Activated CD4-positive, alpha-beta memory T cell treated with anti-CD3 and anti-CD28 coated beads, Interleukin-2, amount 10 ng/mL, durations not matched to agents 7 days and 5 days (primary cell): Measurements from ENCODE around the gene CPSF3. TPM values are rescaled to one million over a fixed set of nuclear protein-coding genes. Genes with fewer than 3 reads are reported as not detected.
"Not testable (repeated sequence)": the region's sequence is repeated elsewhere in the genome, so short reads cannot be mapped to it uniquely, and the experiment has no call there.

Source experiments
- CTCF ChIA-PET: fragments of 350-600 bp; sonication (Branson Sonifier 250); formaldehyde crosslinking; loops from one replicate; lab custom pipeline; 2021; ENCODE audit warnings: antibody characterized with exemption, inconsistent platforms; lab: Charles Lee
- POLR2A ChIA-PET: fragments of 350-600 bp; sonication (Branson Sonifier 250); formaldehyde crosslinking; loops from one replicate; lab custom pipeline; 2021; ENCODE audit warnings: antibody characterized with exemption; lab: Charles Lee
- DNase-seq: peaks from one replicate; pipeline ENCODE4 v3.0.0-alpha.2; 2020
- H3K27ac Mint-ChIP-seq: one replicate; pipeline ENCODE4 v1.8.0; 2021; ENCODE audit warnings: mild to moderate bottlenecking, mixed read lengths
- H3K27me3 Mint-ChIP-seq: one replicate; pipeline ENCODE4 v1.8.0; 2021; ENCODE audit warnings: mixed read lengths
- H3K36me3 Mint-ChIP-seq: one replicate; pipeline ENCODE4 v1.8.0; 2021; ENCODE audit warnings: low read depth, mixed read lengths
- H3K4me1 Mint-ChIP-seq: one replicate; pipeline ENCODE4 v1.8.0; 2021; ENCODE audit warnings: mixed read lengths
- H3K4me3 Mint-ChIP-seq: one replicate; pipeline ENCODE4 v1.8.0; 2021; ENCODE audit warnings: mild to moderate bottlenecking, mixed read lengths
- H3K9me3 Mint-ChIP-seq: one replicate; pipeline ENCODE4 v1.8.0; 2021; ENCODE audit warnings: mixed read lengths
- total RNA-seq, 2 experiments: library from RNA; stranded (reverse); gene quantifications; one replicate each; pipeline ENCODE4 v1.2.3, GENCODE V29; 2021

Gene CPSF3
- total RNA-seq, 2 experiments from 2014 or later = 49.7 to 51.7 TPM

- CTCF ChIA-PET = interaction anchor here (0.6 kb wide), 1 partner anchor 16 kb away, joined by 3 read pairs; no protein-coding TSS in a partner anchor
- Mint-ChIP-seq H3K27me3 (no peaks in the 10 kb centered on the region), H3K4me1 (peaks cover 17% of the 10 kb centered on the region), H3K36me3 (peaks cover 84% of the 10 kb centered on the region), H3K4me3 (no peak overlapping the region), H3K9me3 (no peaks in the 10 kb centered on the region), H3K27ac (no peak overlapping the region)
- DNase-seq = no peak
- POLR2A ChIA-PET = interaction anchor here (1.2 kb wide), 3 partner anchors 8 to 65 kb away, joined by 3 to 7 read pairs (median 3); partner anchors contain the start of gene ADAM17
Measured at GRCh38 chr2:9490789-9491188, 67.3 kb downstream of the CPSF3 start.

- Mint-ChIP-seq H3K27me3 (no peaks in the 10 kb centered on the region), H3K27ac (no peak overlapping the region), H3K4me3 (no peak overlapping the region), H3K4me1 (peaks cover 29% of the 10 kb centered on the region), H3K36me3 (peaks cover 80% of the 10 kb centered on the region), H3K9me3 (no peaks in the 10 kb centered on the region)
- POLR2A ChIA-PET = no interaction called here
- DNase-seq = no peak
- CTCF ChIA-PET = no interaction called here
Measured at GRCh38 chr2:9492927-9493326, 69.5 kb downstream of the CPSF3 start.

- Mint-ChIP-seq H3K9me3 (no peaks in the 10 kb centered on the region), H3K4me3 (no peak overlapping the region), H3K4me1 (peaks cover 31% of the 10 kb centered on the region), H3K27ac (no peak overlapping the region), H3K27me3 (no peaks in the 10 kb centered on the region), H3K36me3 (peaks cover 78% of the 10 kb centered on the region)
- no peak for DNase-seq
- ChIA-PET CTCF (no interaction called here), POLR2A (no interaction called here)
Measured at GRCh38 chr2:9493478-9493877, 70.0 kb downstream of the CPSF3 start.

DNA sequence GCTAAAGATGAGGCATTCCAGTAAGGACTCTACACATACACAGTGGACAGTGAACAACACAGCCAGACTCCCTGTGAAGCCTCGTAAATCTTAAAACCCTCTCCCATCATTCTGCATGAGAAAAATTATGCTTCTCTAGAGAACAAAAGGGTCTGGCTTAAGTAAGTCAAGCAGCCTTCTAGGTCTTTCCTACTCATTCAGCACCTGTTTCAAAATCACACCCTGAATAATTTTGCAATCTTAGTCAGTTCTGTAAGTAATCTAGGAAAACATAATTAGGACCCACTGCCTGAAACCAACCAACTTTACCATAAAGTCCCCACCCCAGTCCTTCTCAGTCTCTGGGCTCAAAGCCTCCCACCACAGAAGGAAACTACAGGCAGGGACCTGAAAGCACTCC is 70.6 kb downstream of the CPSF3 start:
- H3K4me1 Mint-ChIP-seq = peaks cover 28% of the 10 kb centered on the region
- no peaks in the 10 kb centered on the region for H3K27me3 Mint-ChIP-seq
- H3K9me3 Mint-ChIP-seq = no peaks in the 10 kb centered on the region
- peaks cover 77% of the 10 kb centered on the region for H3K36me3 Mint-ChIP-seq
- H3K27ac Mint-ChIP-seq = no peak overlapping the region
- POLR2A ChIA-PET = no interaction called here
- H3K4me3 Mint-ChIP-seq = no peak overlapping the region
- no peak for DNase-seq
- CTCF ChIA-PET = no interaction called here

GRCh38 chr2:9497017-9497416 is 73.6 kb downstream of the CPSF3 start:
- Mint-ChIP-seq H3K36me3 (peaks cover 64% of the 10 kb centered on the region), H3K4me3 (no peak overlapping the region), H3K9me3 (no peaks in the 10 kb centered on the region), H3K27me3 (no peaks in the 10 kb centered on the region), H3K27ac (no peak overlapping the region), H3K4me1 (peaks cover 28% of the 10 kb centered on the region)
- ChIA-PET POLR2A (no interaction called here), CTCF (no interaction called here)
- no peak for DNase-seq

GRCh38 chr2:9498210-9498609 is 74.8 kb downstream of the CPSF3 start:
- peaks cover 24% of the 10 kb centered on the region for H3K4me1 Mint-ChIP-seq
- H3K27ac Mint-ChIP-seq = no peak overlapping the region
- H3K4me3 Mint-ChIP-seq = no peak overlapping the region
- no peaks in the 10 kb centered on the region for H3K9me3 Mint-ChIP-seq
- POLR2A ChIA-PET = interaction anchor here (1.3 kb wide), 1 partner anchor 8 kb away, joined by 7 read pairs; no protein-coding TSS in a partner anchor
- DNase-seq = no peak
- CTCF ChIA-PET = no interaction called here
- peaks cover 64% of the 10 kb centered on the region for H3K36me3 Mint-ChIP-seq
- no peaks in the 10 kb centered on the region for H3K27me3 Mint-ChIP-seq

DNA sequence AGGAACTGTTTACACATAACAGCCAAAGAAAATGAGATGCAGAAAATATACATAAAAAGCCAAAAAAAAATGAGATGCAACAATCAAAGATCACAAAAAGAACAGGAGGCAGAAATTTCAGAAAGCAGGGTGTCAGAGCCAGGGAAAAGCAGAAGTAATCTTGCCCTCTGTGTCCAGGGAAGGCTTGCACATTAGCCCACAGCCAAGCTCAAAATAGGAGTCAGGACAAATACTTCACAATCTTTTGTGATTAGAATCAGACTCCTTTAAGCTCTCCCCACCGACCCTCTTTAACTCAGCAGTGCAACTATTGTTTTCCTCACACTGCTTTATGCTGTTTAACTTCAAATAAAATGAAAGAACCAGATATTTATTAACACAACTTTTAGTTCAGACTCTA is 85.5 kb downstream of the CPSF3 start:
- POLR2A ChIA-PET = interaction anchor here (1.2 kb wide), 2 partner anchors 32 to 47 kb away, joined by 3 to 4 read pairs; partner anchors contain the start of gene ADAM17
- Mint-ChIP-seq H3K4me3 (no peak overlapping the region), H3K4me1 (no peaks in the 10 kb centered on the region), H3K36me3 (peaks cover 61% of the 10 kb centered on the region), H3K9me3 (no peaks in the 10 kb centered on the region), H3K27me3 (no peaks in the 10 kb centered on the region), H3K27ac (no peak overlapping the region)
- no peak for DNase-seq
- CTCF ChIA-PET = no interaction called here

GRCh38 chr2:9513946-9514345 is 90.5 kb downstream of the CPSF3 start:
- H3K9me3 Mint-ChIP-seq, DNase-seq, H3K4me3 Mint-ChIP-seq, CTCF ChIA-PET, H3K27ac Mint-ChIP-seq, H3K27me3 Mint-ChIP-seq, POLR2A ChIA-PET, H3K4me1 Mint-ChIP-seq: not testable (repeated sequence)
- peaks cover 44% of the 10 kb centered on the region for H3K36me3 Mint-ChIP-seq

DNA sequence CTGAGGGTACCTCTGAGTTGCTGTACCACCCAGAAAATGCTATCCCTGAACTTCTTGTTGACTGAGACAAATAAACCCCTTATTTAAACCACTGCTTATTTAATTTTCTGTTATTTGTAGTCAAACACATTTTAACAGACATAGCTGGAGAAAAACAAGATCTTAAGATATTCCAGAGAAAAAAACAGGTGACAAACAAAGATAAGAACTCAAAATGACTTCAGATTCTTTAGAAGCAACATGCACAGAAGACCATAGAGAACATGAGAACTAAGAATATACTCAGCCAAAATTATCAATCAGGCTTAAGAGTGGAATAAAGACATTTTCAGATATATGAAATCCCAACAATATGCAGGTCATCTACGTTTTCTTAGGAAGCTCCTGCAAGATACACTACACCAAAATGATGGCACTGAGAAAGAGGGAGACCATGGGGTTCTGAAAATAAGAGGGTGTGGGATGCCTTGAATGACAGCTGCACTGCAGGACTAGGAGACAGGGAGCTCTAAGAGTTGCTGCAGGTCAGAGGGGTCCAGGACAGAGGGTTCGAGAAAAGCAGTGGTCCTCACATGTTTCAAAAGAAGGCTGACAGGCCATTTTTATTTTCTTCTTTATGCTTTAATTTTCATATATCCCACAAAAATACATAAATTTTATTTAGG is 93.8 kb downstream of the CPSF3 start:
- no peak for DNase-seq
- Mint-ChIP-seq H3K27ac (no peak overlapping the region), H3K4me1 (peaks cover 2% of the 10 kb centered on the region), H3K4me3 (no peak overlapping the region), H3K9me3 (no peaks in the 10 kb centered on the region), H3K36me3 (peaks cover 57% of the 10 kb centered on the region), H3K27me3 (no peaks in the 10 kb centered on the region)
- CTCF ChIA-PET = interaction anchor here (0.7 kb wide), 1 partner anchor 655 kb away, joined by 3 read pairs; no protein-coding TSS in a partner anchor
- POLR2A ChIA-PET = interaction anchor here (1.3 kb wide), 1 partner anchor 38 kb away, joined by 7 read pairs; the partner anchor contains the start of gene ADAM17

- Mint-ChIP-seq H3K4me3 (no peak overlapping the region), H3K4me1 (peaks cover 2% of the 10 kb centered on the region), H3K27me3 (no peaks in the 10 kb centered on the region), H3K36me3 (peaks cover 50% of the 10 kb centered on the region), H3K27ac (no peak overlapping the region), H3K9me3 (no peaks in the 10 kb centered on the region)
- POLR2A ChIA-PET = interaction anchor here (1.0 to 1.1 kb wide), 2 partner anchors 37 to 45 kb away, joined by 3 read pairs; partner anchors contain the start of gene ADAM17
- CTCF ChIA-PET = interaction anchor here (0.6 to 0.7 kb wide), 4 partner anchors 16 to 654 kb away, joined by 3 to 7 read pairs (median 4); no protein-coding TSS in a partner anchor
- no peak for DNase-seq
Measured at GRCh38 chr2:9518163-9518562, 94.7 kb downstream of the CPSF3 start.

- ChIA-PET POLR2A (interaction anchor here (1.0 to 1.1 kb wide), 2 partner anchors 37 to 45 kb away, joined by 3 read pairs; partner anchors contain the start of gene ADAM17), CTCF (interaction anchor here (0.6 kb wide), 3 partner anchors 15 to 185 kb away, joined by 3 to 7 read pairs (median 4); no protein-coding TSS in a partner anchor)
- no peak overlapping the region for H3K4me3 Mint-ChIP-seq
- H3K9me3 Mint-ChIP-seq = no peaks in the 10 kb centered on the region
- H3K27me3 Mint-ChIP-seq = no peaks in the 10 kb centered on the region
- H3K27ac Mint-ChIP-seq = no peak overlapping the region
- no peak for DNase-seq
- H3K36me3 Mint-ChIP-seq = peaks cover 50% of the 10 kb centered on the region
- peaks cover 2% of the 10 kb centered on the region for H3K4me1 Mint-ChIP-seq
Measured at GRCh38 chr2:9518780-9519179, 95.3 kb downstream of the CPSF3 start.

DNA sequence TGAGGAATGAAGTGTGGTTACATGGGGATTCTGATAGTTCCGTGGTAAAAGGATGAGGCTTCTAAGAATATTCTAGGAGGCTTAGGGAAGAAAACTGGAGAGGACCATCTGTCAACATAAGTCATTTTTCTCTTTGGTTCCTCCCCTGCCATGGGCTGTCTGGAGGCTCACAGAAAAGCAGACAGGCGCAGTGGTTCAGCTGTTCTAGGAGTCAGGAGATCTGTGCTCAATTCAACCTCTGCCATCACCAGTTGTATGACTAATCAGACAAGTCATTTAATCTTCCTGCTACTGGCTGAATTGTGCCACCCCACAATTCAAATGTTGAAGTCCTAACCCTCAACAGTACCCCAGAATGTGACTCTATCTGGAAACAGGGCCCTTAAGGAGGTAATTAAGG is 95.8 kb downstream of the CPSF3 start:
- peaks cover 50% of the 10 kb centered on the region for H3K36me3 Mint-ChIP-seq
- H3K4me3 Mint-ChIP-seq = no peak overlapping the region
- CTCF ChIA-PET = no interaction called here
- POLR2A ChIA-PET = interaction anchor here (1.1 kb wide), 1 partner anchor 36 kb away, joined by 3 read pairs; the partner anchor contains the start of gene ADAM17
- no peaks in the 10 kb centered on the region for H3K27me3 Mint-ChIP-seq
- no peaks in the 10 kb centered on the region for H3K9me3 Mint-ChIP-seq
- peaks cover 2% of the 10 kb centered on the region for H3K4me1 Mint-ChIP-seq
- H3K27ac Mint-ChIP-seq = no peak overlapping the region
- no peak for DNase-seq
